HL-60 (cell line): Measurements from ENCODE around the gene SYCP2.

Experiments
- DNase-seq, 2 experiments: peaks; one replicate each; pipeline ENCODE4 v3.0.0-alpha.2; 2010 to 2020; ENCODE audit warnings: low read depth in 1 of 2, low spot score in 1 of 2
- H3K27ac ChIP-seq: fragments of 250-450 bp; sonication (Bioruptor Pico); replicated peaks from 2 replicates; pipeline ENCODE4 v1.5.1; 2020; ENCODE audit warnings: mild to moderate bottlenecking, moderate library complexity
- H3K27me3 ChIP-seq: fragments of 250-450 bp; sonication (Bioruptor Pico); 2 replicates; pipeline ENCODE4 v1.5.1; 2021; ENCODE audit warnings: mild to moderate bottlenecking, moderate library complexity; ENCODE audit not compliant: insufficient read depth, poor library complexity, severe bottlenecking
- H3K4me3 ChIP-seq: replicated peaks from 2 replicates; pipeline ENCODE4 v1.5.1; 2011; ENCODE audit warnings: mild to moderate bottlenecking, control low read depth, low read length; ENCODE audit not compliant: insufficient read depth
- GABPA ChIP-seq: IDR thresholded peaks from 2 replicates; pipeline ENCODE4 v1.6.1; 2012; ENCODE audit warnings: low read depth
- POLR2AphosphoS5 ChIP-seq: IDR thresholded peaks from 2 replicates; pipeline ENCODE4 v1.6.1; 2012; ENCODE audit warnings: low read depth
- SPI1 ChIP-seq: IDR thresholded peaks from 2 replicates; pipeline ENCODE4 v1.6.1; 2012; ENCODE audit warnings: low read depth, mild to moderate bottlenecking, borderline replicate concordance
- TF ChIP-seq, protein P1 (sequence below): IDR thresholded peaks from 2 replicates; pipeline ENCODE4 v1.6.1; 2012; ENCODE audit warnings: low read depth; ENCODE audit not compliant: insufficient replicate concordance
- TF ChIP-seq, protein P2 (sequence below): IDR thresholded peaks from one replicate; pipeline ENCODE4 v1.5.1; 2011; ENCODE audit warnings: low read length, control low read depth, inconsistent platforms; ENCODE audit not compliant: insufficient read depth

The SYCP2 gene

GRCh38 chr20:59938221-59938620 is 4.8 kb upstream of the SYCP2 start:
- DNase-seq, result no peak
- Histone ChIP-seq H3K4me3 (peak overlapping the region; percentile 88), H3K27me3 (no peaks in the 10 kb centered on the region), H3K27ac (no peak overlapping the region)
- TF ChIP-seq SPI1 (no peak), POLR2AphosphoS5 (no peak), GABPA (no peak)
- TF ChIP-seq, protein P1, sequence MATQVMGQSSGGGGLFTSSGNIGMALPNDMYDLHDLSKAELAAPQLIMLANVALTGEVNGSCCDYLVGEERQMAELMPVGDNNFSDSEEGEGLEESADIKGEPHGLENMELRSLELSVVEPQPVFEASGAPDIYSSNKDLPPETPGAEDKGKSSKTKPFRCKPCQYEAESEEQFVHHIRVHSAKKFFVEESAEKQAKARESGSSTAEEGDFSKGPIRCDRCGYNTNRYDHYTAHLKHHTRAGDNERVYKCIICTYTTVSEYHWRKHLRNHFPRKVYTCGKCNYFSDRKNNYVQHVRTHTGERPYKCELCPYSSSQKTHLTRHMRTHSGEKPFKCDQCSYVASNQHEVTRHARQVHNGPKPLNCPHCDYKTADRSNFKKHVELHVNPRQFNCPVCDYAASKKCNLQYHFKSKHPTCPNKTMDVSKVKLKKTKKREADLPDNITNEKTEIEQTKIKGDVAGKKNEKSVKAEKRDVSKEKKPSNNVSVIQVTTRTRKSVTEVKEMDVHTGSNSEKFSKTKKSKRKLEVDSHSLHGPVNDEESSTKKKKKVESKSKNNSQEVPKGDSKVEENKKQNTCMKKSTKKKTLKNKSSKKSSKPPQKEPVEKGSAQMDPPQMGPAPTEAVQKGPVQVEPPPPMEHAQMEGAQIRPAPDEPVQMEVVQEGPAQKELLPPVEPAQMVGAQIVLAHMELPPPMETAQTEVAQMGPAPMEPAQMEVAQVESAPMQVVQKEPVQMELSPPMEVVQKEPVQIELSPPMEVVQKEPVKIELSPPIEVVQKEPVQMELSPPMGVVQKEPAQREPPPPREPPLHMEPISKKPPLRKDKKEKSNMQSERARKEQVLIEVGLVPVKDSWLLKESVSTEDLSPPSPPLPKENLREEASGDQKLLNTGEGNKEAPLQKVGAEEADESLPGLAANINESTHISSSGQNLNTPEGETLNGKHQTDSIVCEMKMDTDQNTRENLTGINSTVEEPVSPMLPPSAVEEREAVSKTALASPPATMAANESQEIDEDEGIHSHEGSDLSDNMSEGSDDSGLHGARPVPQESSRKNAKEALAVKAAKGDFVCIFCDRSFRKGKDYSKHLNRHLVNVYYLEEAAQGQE, result no peak
- TF ChIP-seq, protein P2, sequence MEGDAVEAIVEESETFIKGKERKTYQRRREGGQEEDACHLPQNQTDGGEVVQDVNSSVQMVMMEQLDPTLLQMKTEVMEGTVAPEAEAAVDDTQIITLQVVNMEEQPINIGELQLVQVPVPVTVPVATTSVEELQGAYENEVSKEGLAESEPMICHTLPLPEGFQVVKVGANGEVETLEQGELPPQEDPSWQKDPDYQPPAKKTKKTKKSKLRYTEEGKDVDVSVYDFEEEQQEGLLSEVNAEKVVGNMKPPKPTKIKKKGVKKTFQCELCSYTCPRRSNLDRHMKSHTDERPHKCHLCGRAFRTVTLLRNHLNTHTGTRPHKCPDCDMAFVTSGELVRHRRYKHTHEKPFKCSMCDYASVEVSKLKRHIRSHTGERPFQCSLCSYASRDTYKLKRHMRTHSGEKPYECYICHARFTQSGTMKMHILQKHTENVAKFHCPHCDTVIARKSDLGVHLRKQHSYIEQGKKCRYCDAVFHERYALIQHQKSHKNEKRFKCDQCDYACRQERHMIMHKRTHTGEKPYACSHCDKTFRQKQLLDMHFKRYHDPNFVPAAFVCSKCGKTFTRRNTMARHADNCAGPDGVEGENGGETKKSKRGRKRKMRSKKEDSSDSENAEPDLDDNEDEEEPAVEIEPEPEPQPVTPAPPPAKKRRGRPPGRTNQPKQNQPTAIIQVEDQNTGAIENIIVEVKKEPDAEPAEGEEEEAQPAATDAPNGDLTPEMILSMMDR, result no peak

- TF ChIP-seq POLR2AphosphoS5, result no peak
- TF ChIP-seq, protein P1, result no peak
- TF ChIP-seq GABPA, result no peak
- TF ChIP-seq, protein P2, result no peak
- TF ChIP-seq SPI1, result no peak
- no peak for DNase-seq
- H3K27me3 ChIP-seq, result no peaks in the 10 kb centered on the region
- H3K27ac ChIP-seq, result no peak overlapping the region
- no peak overlapping the region for H3K4me3 ChIP-seq
These were observed 3.7 kb upstream of the SYCP2 start for GRCh38 chr20:59937150-59937549.

DNA sequence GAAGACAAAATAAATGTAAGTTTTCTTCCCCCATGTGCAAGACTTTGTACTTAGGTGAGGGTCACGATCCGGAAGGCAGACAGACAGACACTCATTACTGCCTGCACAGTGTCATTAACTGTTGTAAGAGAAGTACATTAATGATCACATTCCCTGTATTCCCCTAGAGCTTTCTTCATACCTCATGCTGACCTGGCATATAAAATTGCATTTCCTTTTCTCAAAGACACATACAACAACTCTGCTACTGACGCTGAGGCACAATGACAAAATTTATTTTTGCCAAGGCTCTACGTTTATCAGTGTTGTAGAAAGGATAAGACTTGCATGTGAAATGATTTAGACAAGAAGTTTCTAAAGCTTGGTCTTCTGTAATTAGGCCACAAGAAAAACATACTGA is 3.0 kb upstream of the SYCP2 start:
- Histone ChIP-seq H3K27me3 (no peaks in the 10 kb centered on the region), H3K27ac (no peak overlapping the region)
- TF ChIP-seq, protein P1, result no peak
- TF ChIP-seq SPI1 (no peak), POLR2AphosphoS5 (no peak), GABPA (no peak)
- TF ChIP-seq, protein P2, result no peak

More for the DNA sequence above, 3.0 kb upstream of the SYCP2 start:
- no peak for DNase-seq
- H3K4me3 ChIP-seq, result no peak overlapping the region
